Stimulated activated CD8-positive, alpha-beta memory T cell treated with anti-CD3 and anti-CD28 coated beads, Interleukin-15, amount 100 ng/mL, for 24 hours (primary cell): ENCODE data around the gene NTN5.
"Not testable (repeated sequence)": the region's sequence is repeated elsewhere in the genome, so short reads cannot be mapped to it uniquely, and the experiment has no call there.

ENCODE experiments used
- DNase-seq: peaks from one replicate; pipeline ENCODE4 v3.0.0-alpha.2; 2020; ENCODE audit warnings: low read depth

The NTN5 gene

DNA sequence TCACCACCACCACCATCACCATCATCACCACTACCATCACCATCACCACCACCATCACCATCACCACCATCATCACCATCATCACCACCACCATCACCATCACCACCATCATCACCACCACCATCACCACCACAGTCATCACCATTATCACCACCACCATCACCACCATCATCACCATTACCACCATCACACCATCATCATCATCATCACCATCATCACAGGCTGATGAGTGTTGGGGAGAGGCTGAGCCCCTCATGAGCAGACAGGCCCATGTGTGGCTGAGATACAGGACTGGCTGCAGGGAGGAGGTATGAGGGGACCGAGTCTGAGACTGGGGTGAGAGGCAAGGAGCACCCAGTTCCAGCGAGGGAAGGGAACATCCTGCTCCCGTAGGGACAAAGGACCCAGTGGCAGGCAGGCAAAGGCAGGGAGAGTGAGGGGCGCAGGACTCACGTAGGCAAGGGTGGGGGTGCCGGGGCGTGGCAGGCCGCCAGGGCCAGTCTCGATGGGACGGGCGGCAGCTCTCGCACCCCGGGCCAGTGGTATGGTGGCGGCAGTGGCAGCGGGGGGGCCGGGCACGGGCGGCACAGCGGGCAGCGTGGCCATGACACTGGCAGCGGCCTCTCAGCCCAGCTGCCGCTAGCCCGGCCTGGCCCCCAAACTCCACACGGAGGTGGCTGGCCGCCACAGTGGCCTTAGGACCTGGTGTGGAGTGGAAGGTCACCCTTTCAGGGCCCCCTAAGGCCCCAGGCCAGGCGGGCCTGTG, 2.7 kb downstream of the NTN5 start:
- no peak for DNase-seq

DNA sequence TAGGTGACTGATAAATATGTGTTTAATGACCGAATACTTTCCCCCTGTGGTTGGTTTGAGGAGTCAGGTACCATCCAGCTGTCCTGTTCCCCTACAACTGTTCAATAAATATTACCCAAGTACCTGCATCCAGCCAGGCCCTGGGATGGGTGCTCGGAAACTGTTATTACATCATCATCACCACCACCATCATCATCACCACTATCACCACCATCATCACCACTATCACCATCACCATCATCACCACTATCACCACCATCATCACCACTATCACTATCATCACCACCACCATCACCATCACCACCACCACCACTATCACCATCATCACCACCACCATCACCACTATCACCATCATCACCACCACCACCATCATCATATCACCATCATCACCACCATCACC, 4.1 kb downstream of the NTN5 start:
- no peak for DNase-seq

DNA sequence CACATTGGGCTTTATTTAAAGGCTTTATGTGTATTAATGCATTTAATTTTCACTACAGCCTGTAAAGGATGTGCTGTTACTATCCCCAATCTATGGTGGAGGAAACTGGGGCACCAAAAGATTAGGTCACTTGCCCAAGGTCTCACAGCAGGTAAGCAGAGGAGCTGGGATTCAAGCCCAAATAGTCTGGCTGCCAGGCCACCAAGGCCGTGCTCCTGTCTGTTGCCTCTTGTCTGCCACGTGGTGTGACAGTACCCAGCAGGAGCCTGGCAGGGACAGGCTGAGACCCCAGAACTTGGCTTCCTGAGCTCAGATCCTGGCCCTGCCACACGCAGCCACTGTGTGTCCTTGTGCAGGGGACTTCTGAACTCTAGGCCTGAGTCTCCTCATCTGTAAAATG, 4.5 kb downstream of the NTN5 start:
- no peak for DNase-seq

DNA sequence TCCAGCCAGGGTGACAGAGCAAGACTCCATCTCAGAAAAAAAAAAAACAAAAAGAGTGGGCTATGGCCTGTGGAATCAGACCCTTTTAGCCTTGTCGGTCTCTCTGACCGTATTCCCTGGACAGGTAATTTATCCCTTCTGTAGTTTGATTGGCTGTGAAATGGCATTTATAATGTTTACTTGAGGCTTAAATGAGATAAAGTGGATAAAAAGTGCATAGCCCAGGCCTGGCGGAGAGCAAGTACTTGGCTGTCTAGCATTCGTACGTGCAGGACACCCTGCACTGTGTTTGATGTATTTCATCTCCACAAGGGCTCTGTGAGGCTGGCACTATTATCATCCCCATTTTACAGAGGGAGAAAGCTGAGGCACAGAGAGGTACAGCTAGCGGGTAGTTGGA, 7.0 kb downstream of the NTN5 start:
- DNase-seq, result no peak

DNA sequence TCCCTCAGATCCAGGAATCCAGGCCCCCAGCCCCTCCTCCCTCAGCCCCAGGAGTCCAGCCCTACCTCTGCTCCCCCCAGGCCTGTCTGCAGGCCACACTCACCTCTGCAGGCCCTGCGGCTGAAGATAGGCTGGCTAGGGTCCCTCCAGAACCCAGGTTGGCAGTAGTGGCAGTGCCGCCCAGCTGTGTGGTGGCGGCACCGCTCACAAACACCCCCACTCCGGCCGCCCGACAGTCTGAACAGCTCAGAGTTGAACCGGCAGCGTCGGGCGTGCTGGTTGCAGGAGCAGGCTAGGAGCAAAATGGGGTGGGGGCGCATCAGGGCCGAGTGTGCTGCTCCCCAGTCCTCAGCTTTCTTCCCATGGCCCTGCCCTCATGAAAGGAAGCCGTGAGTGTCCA, 8.3 kb downstream of the NTN5 start:
- no peak for DNase-seq

DNA sequence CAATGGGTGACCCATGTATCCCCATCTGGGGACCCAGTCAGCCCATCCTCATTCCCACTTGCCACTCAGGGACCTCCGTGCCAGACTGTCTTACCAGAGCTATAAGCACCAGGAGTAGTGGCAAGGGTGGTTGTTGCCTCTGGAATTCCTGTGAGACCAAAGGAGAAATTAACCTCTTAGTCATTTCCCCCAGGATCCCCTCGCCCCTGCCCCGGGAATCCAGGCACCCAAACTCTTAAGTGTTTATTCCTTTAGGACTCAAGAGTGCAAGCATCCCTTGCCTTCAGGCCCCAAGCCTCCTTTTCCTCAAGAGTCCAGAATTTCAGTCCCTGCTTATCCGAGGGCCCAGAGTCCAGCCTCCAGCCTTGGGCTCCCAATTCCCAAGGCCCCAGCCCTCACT, 9.2 kb downstream of the NTN5 start:
- DNase-seq, result no peak

DNA sequence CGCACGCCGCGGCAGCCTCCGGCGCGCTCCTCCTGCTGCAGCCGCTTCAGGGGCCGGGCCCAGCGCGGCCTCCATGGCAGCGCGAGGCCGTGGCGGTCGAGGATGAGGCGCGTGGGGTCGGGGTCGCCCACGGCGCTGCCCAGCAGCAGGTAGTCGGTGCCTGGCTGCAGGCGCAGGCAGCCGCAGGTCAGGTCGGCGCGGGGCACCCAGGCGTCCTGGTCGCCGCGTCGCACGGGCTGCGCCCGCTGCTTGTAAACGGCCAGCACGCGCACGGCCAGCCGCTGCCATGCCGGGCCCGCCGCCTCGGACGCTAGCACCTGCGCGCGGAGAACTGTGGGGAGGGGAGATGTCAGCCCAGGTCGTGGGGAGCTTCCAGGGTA, 11.1 kb downstream of the NTN5 start:
- no peak for DNase-seq

DNA sequence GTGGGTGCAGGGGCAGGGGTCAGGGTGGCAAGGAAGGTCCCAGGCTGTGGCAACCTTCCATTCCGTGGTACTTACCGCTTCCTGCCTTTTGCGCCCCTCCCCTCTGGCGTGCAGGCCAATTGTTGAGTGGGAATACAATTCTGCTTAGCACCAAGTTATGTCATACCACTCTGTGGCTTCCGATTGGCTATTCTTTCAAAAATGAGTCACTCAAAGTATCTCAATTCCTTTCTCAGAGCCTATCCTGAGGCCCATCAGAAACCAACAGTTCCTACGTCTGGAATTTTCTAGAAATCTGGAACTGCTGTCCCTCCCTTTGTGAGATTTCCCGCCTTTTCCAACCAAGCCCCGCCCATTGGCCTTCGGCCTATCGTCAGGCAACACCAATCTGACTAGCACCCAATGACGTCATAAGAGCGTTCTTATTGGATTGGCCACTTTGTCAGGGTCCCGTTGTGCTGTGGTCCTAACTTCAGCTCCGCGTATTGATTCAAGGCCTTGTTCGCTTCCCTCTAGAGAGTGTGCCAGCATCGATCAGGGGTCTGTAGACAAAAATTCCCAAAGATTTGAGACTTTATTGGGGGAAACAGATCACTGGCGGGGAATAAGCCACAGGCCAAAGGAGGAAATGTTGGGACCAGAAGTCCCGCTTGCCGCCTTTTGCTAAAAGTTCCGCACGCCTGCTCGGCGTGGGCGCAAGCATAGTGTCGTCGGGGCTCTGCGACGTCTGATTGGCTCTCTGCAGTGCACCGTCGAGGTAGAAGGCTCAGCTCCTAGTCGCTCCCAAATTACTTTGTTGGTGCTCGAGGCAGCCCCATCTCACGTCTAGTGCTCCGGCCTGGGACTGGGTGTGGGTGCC, 11.7 kb downstream of the NTN5 start:
- peak; percentile 59 for DNase-seq

DNA sequence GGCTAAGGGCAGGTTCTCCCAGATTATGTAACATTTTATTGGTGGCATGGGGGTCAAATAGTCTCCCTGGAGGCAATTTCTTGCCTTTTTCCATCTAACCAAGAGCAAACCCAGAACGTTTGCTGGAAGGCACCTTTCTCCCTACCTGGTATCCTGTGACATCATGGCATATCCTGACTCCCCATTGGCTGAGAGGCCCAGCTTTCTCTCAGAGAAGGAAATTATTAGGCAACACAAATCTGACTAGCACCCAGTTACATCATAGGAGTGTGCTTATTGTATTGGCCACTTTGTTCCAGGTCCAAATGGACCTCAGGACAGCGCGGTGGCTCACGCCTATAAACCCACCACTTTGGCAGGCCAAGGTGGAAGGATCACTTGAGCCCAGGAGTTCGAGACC, 13.0 kb downstream of the NTN5 start:
- no peak for DNase-seq

DNA sequence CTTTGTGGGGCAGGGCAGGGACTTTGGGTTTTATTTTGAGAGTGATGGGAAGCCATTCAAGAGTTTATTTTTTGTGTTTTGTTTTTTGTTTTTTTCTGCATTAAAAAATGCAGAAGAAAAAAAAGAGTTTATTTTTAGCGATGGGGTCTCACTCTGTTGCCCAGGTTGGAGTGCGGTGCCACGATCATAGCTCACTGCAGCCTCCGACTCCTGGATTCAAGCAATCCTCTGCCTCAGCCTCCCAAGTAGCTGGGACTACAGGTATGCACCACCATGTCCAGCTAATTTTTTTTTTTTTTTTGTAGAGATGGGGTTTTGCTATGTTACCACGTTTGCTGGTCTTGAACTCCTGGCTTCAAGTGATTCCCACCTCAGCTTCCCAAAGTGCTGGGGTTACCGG, 14.3 kb downstream of the NTN5 start:
- DNase-seq, result no peak

DNA sequence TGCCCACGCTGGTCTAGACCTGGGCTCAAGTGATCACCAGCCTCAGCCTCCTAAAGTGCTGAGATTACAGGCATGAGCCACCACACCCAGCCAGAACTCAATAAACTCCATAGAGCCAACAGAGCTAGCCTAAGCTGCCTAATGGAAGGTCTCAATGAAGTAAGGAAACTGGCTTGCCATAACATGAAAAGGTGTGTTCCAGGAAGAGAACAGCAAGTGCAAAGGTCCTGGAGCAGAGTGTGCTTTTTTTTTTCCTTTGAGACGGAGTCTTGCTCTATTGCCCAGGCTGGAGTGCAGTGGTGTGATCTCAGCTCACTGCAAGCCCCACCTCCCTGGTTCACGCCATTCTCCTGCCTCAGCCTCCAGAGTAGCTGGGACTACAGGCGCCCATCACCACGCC, 15.0 kb downstream of the NTN5 start:
- DNase-seq, result not testable (repeated sequence)

DNA sequence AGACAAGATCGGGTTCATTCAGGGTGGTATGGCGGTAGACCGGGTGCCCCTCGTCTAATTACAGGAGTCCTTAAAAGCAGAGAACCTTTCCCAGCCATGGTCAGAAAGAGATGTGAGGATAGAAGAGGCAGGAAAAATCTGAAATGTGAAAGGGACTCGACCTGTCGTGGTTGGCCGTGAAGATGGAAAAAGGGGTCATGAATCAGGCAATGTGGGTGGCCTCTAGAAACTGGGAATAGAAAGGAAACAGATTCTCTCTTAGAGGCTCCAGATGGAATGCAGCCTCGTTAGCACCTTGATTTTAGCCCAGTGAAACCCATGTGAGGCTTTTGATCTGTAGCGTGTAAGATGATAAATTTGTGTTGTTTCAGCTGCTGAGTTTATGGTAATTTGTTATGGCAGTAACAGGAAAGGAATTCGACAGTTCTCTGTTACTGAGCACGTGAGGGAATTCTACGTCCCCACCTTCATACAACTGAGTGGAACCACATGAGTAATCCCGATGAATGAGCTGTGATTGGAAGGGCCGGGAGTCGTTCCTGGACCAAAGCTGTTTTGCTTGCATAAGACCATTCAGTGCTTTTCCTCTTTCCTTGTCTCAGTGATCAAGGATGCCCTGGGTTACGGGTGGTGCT, 15.9 kb downstream of the NTN5 start:
- no peak for DNase-seq

DNA sequence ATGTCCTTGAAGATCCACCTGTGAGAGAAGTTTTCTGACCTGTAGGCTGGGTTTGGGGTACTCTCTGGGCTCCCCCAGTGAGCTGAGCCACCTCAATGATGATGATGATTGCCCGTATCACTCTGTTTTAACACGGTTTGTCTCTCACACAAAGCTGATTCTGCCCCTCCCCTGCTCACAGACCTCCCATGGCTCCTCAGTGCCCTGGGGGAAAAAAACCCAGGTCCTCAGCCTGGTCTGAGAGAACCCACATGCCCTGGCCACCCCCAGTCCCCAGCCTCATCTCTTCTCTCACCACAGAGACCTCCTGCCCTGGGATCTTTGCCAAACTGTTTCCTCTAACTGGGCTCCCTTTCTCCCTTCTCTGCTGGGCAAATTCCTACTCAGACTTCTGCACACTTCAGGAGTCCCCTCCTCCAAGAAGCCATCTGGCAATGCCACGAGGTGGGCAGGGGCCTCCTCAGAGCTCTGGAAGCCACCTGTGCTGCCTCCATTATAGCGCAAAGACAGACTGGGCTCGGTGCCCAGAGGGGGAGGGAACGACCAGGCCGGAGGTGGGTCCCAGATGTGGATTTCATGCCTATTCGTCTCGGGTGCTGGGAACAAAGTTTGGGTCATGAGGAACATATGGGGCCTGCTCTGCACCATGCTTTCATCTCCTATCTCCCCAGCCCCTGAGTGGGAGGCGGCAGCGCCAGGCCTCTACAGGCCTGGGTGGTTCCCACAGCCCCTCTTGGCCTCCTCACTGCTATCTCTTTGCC, 18.3 kb downstream of the NTN5 start:
- DNase-seq, result no peak

DNA sequence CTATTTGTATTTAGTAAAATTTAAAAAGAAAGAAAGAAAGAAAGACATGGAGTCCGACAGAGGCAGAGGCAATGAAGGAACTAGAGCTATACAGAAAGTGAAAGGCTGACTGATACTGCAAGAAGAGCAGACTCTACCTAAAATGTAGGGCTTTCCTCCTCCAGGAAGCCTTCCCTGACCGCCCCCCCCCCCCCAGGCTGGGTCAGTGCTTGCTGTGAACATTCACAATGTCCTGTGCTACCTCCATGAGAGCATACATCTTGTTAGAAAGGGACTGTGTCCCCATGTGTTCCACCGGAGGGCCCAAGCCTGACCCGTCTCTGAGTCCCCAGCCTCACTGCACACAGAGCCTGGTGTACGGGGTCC, 21.2 kb downstream of the NTN5 start:
- DNase-seq, result no peak

DNA sequence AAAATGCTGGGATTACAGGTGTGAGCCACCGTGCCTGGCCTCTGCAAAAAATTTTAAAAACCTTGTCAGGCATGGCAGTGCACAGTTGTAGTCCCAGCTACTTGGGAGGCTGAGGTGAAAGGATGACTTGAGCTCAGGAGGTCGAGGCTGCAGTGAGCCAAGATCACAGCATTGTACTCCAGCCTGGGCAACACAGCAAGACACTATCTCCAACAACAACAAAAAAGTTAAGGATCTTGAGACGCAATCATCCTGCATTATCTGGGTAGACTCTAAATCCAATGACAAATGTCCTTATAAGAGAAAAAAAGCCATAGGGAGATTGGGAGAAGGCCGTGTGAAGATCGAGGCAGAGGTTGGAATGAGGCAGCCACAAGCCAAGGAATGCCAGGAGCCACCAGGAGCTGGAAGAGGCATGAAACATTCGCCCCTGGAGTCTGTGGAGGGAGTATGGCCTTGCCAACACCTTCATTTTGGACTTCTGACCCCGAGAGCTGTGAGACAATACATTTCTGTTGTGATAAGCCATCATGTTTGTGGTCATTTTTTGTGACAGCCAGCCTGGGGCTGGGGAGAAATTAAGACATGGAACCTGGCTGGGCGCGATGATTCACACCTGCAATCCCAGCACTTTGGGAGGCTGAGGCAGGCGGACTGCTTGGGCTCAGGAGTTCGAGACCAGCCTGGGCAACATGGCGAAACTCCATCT, 21.7 kb downstream of the NTN5 start:
- DNase-seq, result no peak

DNA sequence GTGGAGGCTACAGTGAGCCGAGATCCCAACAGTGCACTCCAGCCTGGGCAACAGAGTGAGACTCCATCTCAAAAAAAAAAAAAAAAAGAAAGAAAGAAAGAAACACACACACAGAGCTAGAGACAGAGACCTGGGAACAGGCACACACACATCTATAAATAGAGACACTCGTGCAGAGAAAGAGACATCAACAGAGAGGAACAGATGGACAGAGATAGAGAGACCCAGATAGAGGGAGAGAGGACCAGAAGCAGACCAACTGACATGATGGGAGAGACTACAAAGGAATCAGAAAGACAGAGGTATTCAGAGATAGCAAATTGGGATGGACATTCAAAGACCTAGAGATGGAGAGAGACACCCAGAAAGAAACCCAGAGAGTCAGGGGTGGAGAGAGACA, 24.7 kb downstream of the NTN5 start:
- no peak for DNase-seq

DNA sequence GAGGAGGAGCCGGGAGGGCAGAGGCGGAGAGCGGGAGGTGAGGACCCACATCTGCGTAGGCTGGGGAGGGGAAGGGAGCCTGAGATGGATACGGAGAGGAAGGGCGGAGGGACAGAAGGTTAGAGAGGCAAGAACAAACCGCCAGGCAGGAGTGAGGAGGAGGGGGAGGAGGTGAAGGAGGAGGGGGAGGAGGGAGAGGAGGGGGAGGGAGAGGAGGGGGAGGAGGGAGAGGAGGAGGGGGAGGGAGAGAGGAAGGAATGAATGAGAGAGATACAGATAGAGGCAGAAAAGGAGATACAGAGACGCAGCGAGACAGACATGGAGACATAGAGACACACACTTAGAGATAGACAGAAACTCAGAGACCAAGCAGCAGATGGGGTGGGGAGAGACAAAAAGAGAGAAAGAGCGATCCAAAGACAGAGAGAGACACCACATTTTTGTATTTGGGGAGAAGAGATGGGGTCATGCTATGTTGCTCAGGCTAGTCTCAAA, 26.0 kb downstream of the NTN5 start:
- DNase-seq, result no peak

DNA sequence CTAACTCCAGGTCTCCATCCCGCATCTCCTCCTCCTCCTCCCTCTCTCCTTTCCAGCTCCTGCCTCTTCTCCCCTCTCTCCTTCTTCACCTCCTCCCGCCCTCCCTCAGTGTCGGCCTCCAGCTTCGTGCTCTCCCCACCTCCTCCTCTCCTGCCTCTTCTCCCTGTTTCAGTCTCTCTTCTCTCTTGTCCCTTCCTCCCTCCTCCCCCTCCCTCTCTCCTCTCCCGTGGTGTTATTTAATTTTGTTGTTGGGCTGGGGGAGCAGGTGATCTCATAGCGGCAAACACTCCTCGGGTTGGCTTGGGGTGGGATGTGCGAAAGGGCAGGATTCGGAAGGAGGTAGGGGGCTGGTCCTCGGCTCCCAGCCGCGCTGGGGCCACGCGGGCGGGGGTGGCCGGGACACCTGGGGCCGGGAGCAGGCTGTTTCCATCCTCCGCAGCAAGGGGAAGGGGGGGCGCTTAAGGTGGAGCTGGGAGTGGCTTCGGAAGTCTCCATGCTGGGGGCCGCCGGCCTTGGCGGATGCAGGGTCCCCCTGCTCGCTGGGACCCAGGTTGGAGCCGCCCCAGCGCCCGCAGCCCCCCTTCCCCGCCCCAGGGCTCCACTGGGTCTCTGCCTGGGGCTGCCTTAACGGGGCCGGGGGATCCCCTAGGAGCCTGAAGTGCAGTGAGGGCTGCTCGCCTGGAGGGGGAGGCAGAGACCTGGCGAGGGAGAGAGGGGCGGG, 26.7 kb downstream of the NTN5 start, which contains the start of gene CA11:
TSS of gene CA11 (minus strand) at position 187 of the 721 bp plus-strand sequence. CDS start 555 bp downstream, outside the sequence.
- peak; percentile 63 for DNase-seq

DNA sequence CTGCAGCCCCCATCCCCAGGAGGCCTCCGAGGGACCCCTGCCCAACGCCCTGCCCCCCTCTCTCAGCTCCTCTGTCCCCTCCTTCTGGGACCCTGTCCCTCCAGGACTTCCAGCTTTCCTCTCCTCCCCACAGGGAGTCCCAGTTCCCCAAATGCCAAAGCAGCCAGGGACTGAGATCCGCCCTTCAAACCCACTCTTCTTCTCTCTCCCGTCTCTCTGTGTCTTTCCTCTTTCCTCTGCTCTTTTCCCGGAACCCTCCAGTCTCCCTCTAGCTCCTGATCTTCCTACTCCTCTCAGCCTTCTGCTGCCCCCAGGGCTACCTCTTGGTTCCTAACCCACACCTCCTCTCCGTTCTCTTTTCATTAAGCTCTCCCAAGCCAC, 27.2 kb downstream of the NTN5 start:
- no peak for DNase-seq

DNA sequence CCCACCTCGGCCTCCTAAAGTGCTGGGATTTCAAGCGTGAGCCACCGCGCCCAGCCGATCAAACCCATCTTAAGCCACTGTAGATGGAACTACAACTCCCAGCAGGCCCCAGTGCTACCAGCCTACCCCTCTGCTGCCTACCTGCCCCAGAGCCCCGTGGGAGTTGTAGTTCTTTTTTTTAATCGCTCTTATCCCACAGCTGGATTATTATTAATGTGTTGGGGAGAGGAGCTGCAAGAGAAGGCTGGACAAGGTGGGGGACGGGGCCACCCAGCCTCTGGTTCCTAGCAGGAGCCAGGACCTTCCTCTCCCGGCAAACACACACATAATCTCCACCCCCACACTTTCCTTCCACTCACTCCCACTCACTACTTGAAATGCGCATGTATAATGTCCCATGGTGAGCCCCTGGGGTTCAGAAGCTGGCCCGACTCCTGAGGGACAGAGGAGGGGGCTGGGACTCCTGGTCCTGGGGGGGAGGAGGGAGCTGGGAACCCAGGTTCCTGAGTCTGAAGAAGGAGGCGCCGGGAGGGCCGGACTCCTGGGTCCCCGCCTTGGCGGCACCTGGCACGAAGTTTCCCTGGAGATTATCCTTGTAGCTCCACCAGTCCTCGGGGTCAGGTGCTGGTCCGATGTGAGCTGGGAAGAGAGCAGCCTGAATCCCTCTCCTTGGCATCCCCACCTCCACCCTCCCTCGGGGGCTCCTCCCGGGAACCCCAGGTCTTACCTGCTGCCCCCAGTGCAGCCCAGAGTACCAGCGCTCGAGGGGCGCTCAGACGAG, 27.8 kb downstream of the NTN5 start:
- DNase-seq, result no peak
